Measurements from ENCODE around the gene GFAP. TPM values are rescaled to one million over a fixed set of nuclear protein-coding genes. Genes with fewer than 3 reads are reported as not detected.

Gene GFAP
- total RNA-seq, 1 experiment from 2014 or later: not detected

GRCh38 chr17:44926821-44927525 lies 11.7 kb upstream of the GFAP start:
- BruUV-seq (replicated peaks): no TSS peak
- H3K9me3 Mint-ChIP-seq (ENCODE audit: low read depth, unreplicated experiment): no peaks in the 10 kb centered on the region
- CTCF ChIA-PET: interaction anchor here (1.4 kb wide), 2 partner anchors 9 to 16 kb away, joined by 3 read pairs; no protein-coding TSS in a partner anchor
- no peak for DNase-seq
- TF ChIP-seq CTCF (IDR thresholded peaks at IDR 0.05; ENCODE audit: unreplicated experiment): no peak
- H3K4me1 Mint-ChIP-seq (ENCODE audit: low read depth, unreplicated experiment): no peaks in the 10 kb centered on the region
- H3K36me3 Mint-ChIP-seq (ENCODE audit: insufficient read depth, unreplicated experiment): peaks cover 34% of the 10 kb centered on the region
- H3K27ac Mint-ChIP-seq (ENCODE audit: unreplicated experiment): no peak overlapping the region
- intact Hi-C loops (cut with micrococcal nuclease; ENCODE audit: unreplicated experiment): no loop called here
- H3K27me3 Mint-ChIP-seq (ENCODE audit: unreplicated experiment): peaks cover 12% of the 10 kb centered on the region
- H3K4me3 Mint-ChIP-seq (ENCODE audit: low read depth, unreplicated experiment): no peak overlapping the region

GRCh38 chr17:44925731-44926697 lies 10.7 kb upstream of the GFAP start:
- Mint-ChIP-seq H3K36me3 (ENCODE audit: insufficient read depth, unreplicated experiment) (peaks cover 34% of the 10 kb centered on the region), H3K4me1 (ENCODE audit: low read depth, unreplicated experiment) (no peaks in the 10 kb centered on the region), H3K27me3 (ENCODE audit: unreplicated experiment) (peaks cover 22% of the 10 kb centered on the region), H3K27ac (ENCODE audit: unreplicated experiment) (no peak overlapping the region), H3K4me3 (ENCODE audit: low read depth, unreplicated experiment) (no peak overlapping the region), H3K9me3 (ENCODE audit: low read depth, unreplicated experiment) (no peaks in the 10 kb centered on the region)
- intact Hi-C loops (cut with micrococcal nuclease; ENCODE audit: unreplicated experiment): no loop called here
- no peak for TF ChIP-seq CTCF (IDR thresholded peaks at IDR 0.05; ENCODE audit: unreplicated experiment)
- no TSS peak for BruUV-seq (replicated peaks)
- DNase-seq: no peak
- CTCF ChIA-PET: interaction anchor here (0.5 to 1.4 kb wide), 3 partner anchors 10 to 1285 kb away, joined by 3 to 5 read pairs (median 3); no protein-coding TSS in a partner anchor

- intact Hi-C loops (cut with micrococcal nuclease; ENCODE audit: unreplicated experiment): loop anchor here (5.0 kb wide), 1 partner anchor 173 kb away; no protein-coding TSS in a partner anchor
- Mint-ChIP-seq H3K27ac (ENCODE audit: unreplicated experiment) (peak overlapping the region; percentile 22), H3K9me3 (ENCODE audit: low read depth, unreplicated experiment) (no peaks in the 10 kb centered on the region), H3K4me3 (ENCODE audit: low read depth, unreplicated experiment) (no peak overlapping the region), H3K27me3 (ENCODE audit: unreplicated experiment) (peaks cover 38% of the 10 kb centered on the region), H3K4me1 (ENCODE audit: low read depth, unreplicated experiment) (no peaks in the 10 kb centered on the region), H3K36me3 (ENCODE audit: insufficient read depth, unreplicated experiment) (peaks cover 34% of the 10 kb centered on the region)
- no peak for DNase-seq
- CTCF ChIA-PET: no interaction called here
- no peak for TF ChIP-seq CTCF (IDR thresholded peaks at IDR 0.05; ENCODE audit: unreplicated experiment)
- no TSS peak for BruUV-seq (replicated peaks)
Measured at GRCh38 chr17:44924107-44924544, 8.8 kb upstream of the GFAP start.

- no peak overlapping the region for H3K27ac Mint-ChIP-seq (ENCODE audit: unreplicated experiment)
- BruUV-seq (replicated peaks): TSS peak; percentile 59
- no peak for DNase-seq
- intact Hi-C loops (cut with micrococcal nuclease; ENCODE audit: unreplicated experiment): loop anchor here (5.0 kb wide), 1 partner anchor 174 kb away; no protein-coding TSS in a partner anchor
- no peak overlapping the region for H3K4me3 Mint-ChIP-seq (ENCODE audit: low read depth, unreplicated experiment)
- peaks cover 38% of the 10 kb centered on the region for H3K27me3 Mint-ChIP-seq (ENCODE audit: unreplicated experiment)
- H3K9me3 Mint-ChIP-seq (ENCODE audit: low read depth, unreplicated experiment): no peaks in the 10 kb centered on the region
- peaks cover 34% of the 10 kb centered on the region for H3K36me3 Mint-ChIP-seq (ENCODE audit: insufficient read depth, unreplicated experiment)
- no peaks in the 10 kb centered on the region for H3K4me1 Mint-ChIP-seq (ENCODE audit: low read depth, unreplicated experiment)
- CTCF ChIA-PET: interaction anchor here (0.5 to 1.1 kb wide), 3 partner anchors 8 to 103 kb away, joined by 3 to 5 read pairs (median 3); partner anchors contain the start of gene GFAP
- no peak for TF ChIP-seq CTCF (IDR thresholded peaks at IDR 0.05; ENCODE audit: unreplicated experiment)
Measured at GRCh38 chr17:44922746-44923470, 7.6 kb upstream of the GFAP start.
